B cell (primary cell): ENCODE data around the gene ZSCAN4. TPM values are rescaled to one million over a fixed set of nuclear protein-coding genes. Genes with fewer than 3 reads are reported as not detected.

Source experiments
- ATAC-seq: fragments of 200-7000 bp; cut with Tn5 transposase; one replicate; pipeline ENCODE4 v1.10.0; 2021; ENCODE audit warnings: low read depth, mild to moderate bottlenecking, moderate number of reproducible peaks, moderate library complexity
- CTCF ChIA-PET: fragments of 350-600 bp; sonication (Branson Sonifier 250); formaldehyde crosslinking; loops from one replicate; lab custom pipeline; 2021; ENCODE audit warnings: antibody characterized with exemption, inconsistent platforms; lab: Charles Lee
- POLR2A ChIA-PET: fragments of 350-600 bp; sonication (Branson Sonifier 250); formaldehyde crosslinking; loops from one replicate; lab custom pipeline; 2021; ENCODE audit warnings: antibody characterized with exemption; lab: Charles Lee
- DNase-seq: peaks from one replicate; pipeline ENCODE4 v3.0.0; 2013
- H2AFZ ChIP-seq: 2 replicates; pipeline ENCODE4 v1.6.1; 2012; ENCODE audit warnings: mild to moderate bottlenecking, low read depth, low read length; ENCODE audit not compliant: insufficient read depth, poor library complexity, severe bottlenecking
- H3K27ac ChIP-seq, 2 donors: 1 replicate in 1 of 2; 2 replicates in 1 of 2; pipeline ENCODE4 v1.5.1; 2012 to 2013; ENCODE audit warnings: low read length in 2 of 2, mild to moderate bottlenecking in 2 of 2, moderate library complexity in 1 of 2
- H3K27me3 ChIP-seq, 4 experiments: fragments of 200-600 bp in 1 of 4; sonication (generic) in 1 of 4; replicated peaks in 1 of 4; 1 replicate in 2 of 4; 2 replicates in 2 of 4; pipeline versions ENCODE4 v1.6.1 to v1.7.0; 2013 to 2016; ENCODE audit warnings: low read length in 3 of 4, mild to moderate bottlenecking in 2 of 4, mixed read lengths in 1 of 4, moderate library complexity in 1 of 4; ENCODE audit not compliant: insufficient read depth in 4 of 4, control insufficient read depth in 3 of 4; ENCODE audit errors: control extremely low read depth in 1 of 4
- H3K36me3 ChIP-seq, 2 experiments: replicated peaks in 1 of 2; 1 replicate in 1 of 2; 2 replicates in 1 of 2; pipeline versions ENCODE4 v1.6.1 to v1.7.1; 2013; ENCODE audit warnings: low read length in 1 of 2; ENCODE audit not compliant: insufficient read depth in 2 of 2, control insufficient read depth in 1 of 2; ENCODE audit errors: control extremely low read depth in 1 of 2, extremely low read depth in 1 of 2
- H3K4me1 ChIP-seq, 2 donors: fragments of 200-600 bp in 1 of 2; sonication (generic) in 1 of 2; 1 replicate in 1 of 2; 2 replicates in 1 of 2; pipeline versions ENCODE4 v1.5.1 to v1.6.1; 2013 to 2017; ENCODE audit warnings: low read length in 2 of 2; ENCODE audit not compliant: control insufficient read depth in 2 of 2, insufficient read depth in 2 of 2
- H3K4me2 ChIP-seq: replicated peaks from 2 replicates; pipeline ENCODE3; 2012; ENCODE audit warnings: mild to moderate bottlenecking, low read depth, low read length; ENCODE audit not compliant: poor library complexity, severe bottlenecking
- H3K4me3 ChIP-seq, 5 experiments: fragments of 200-600 bp in 1 of 5; sonication (generic) in 1 of 5; 1 replicate in 3 of 5; 2 replicates in 2 of 5; pipeline versions ENCODE4 v1.5.1 to v1.7.0; 2011 to 2016; ENCODE audit warnings: low read length in 4 of 5, mild to moderate bottlenecking in 4 of 5, low read depth in 2 of 5, control low read depth in 1 of 5, moderate library complexity in 1 of 5; ENCODE audit not compliant: insufficient read depth in 1 of 5; ENCODE audit errors: control extremely low read depth in 1 of 5, extremely low read depth in 1 of 5
- H3K79me2 ChIP-seq: fragments of 200-600 bp; sonication (generic); one replicate; pipeline ENCODE4 v1.6.0; 2016; ENCODE audit warnings: low read length; ENCODE audit not compliant: control insufficient read depth, insufficient read depth
- H3K9ac ChIP-seq: fragments of 200-600 bp; sonication (generic); 2 replicates; pipeline ENCODE4 v1.6.1; 2017; ENCODE audit warnings: mild to moderate bottlenecking, low read length, moderate library complexity
- H3K9me3 ChIP-seq, 3 donors: one replicate each; pipeline versions ENCODE4 v1.6.1 to v1.7.1; 2013; ENCODE audit warnings: low read length in 2 of 3; ENCODE audit not compliant: control insufficient read depth in 2 of 3, insufficient read depth in 1 of 3; ENCODE audit errors: control extremely low read depth in 1 of 3
- H4K20me1 ChIP-seq: 2 replicates; pipeline ENCODE4 v1.6.0; 2012; ENCODE audit warnings: mild to moderate bottlenecking, low read length; ENCODE audit not compliant: insufficient read depth, control insufficient read depth, poor library complexity, severe bottlenecking
- H3K27ac Mint-ChIP-seq: one replicate; pipeline ENCODE4 v1.8.0; 2021; ENCODE audit warnings: mixed read lengths
- H3K27me3 Mint-ChIP-seq: one replicate; pipeline ENCODE4 v1.8.0; 2021; ENCODE audit warnings: mixed read lengths
- H3K4me1 Mint-ChIP-seq: one replicate; pipeline ENCODE4 v1.8.0; 2021; ENCODE audit warnings: mixed read lengths
- H3K4me3 Mint-ChIP-seq: one replicate; pipeline ENCODE4 v1.8.0; 2021; ENCODE audit warnings: mixed read lengths
- H3K9me3 Mint-ChIP-seq: one replicate; pipeline ENCODE4 v1.8.0; 2022; ENCODE audit warnings: mixed read lengths; ENCODE audit not compliant: insufficient read depth
- CTCF ChIP-seq: fragments of 200-600 bp; IDR thresholded peaks from one replicate; pipeline ENCODE4 v1.8.0; 2022; ENCODE audit warnings: antibody characterized with exemption, mild to moderate bottlenecking
- EZH2 ChIP-seq: IDR thresholded peaks from 2 replicates; pipeline ENCODE4 v1.6.1; 2012; ENCODE audit warnings: borderline replicate concordance, low read depth, mild to moderate bottlenecking, moderate library complexity, low read length; ENCODE audit not compliant: insufficient read depth, poor library complexity, severe bottlenecking
- WGBS: methylation state at CpG from one replicate; pipeline ENCODE4 v1.1.5; 2013; ENCODE audit warnings: missing lambda C conversion rate; ENCODE audit not compliant: insufficient coverage; 5-methylcytosine and 5-hydroxymethylcytosine counted together
- intact Hi-C: fragments of 100-400 bp; cut with micrococcal nuclease; formaldehyde crosslinking; loops from one replicate; pipeline ENCODE4 v1.10.0; 2022
- polyA plus RNA-seq: library from polyadenylated mRNA; depleted of rRNA; stranded (reverse); fragments of >200 nt; gene quantifications from 2 replicates; pipeline ENCODE4 v1.2.3, GENCODE V29; 2012
- total RNA-seq, 2 donors: library from RNA; stranded (reverse); fragments of 120-200 nt in 1 of 2; gene quantifications; 1 replicate in 1 of 2; 2 replicates in 1 of 2; pipeline versions ENCODE4 v1.2.3 to v1.2.4, GENCODE V29; 2013 to 2022

The ZSCAN4 gene
- total and polyA plus RNA-seq, 2 donors (not counting 1 experiment from before 2014, with no cell fraction given): not detected

GRCh38 chr19:57687363-57688010, 18.8 kb downstream of the ZSCAN4 start:
- WGBS: no CpG with 5 or more reads among the region's 12 CpGs
- Mint-ChIP-seq H3K27me3 (no peaks in the 10 kb centered on the region), H3K27ac (no peak overlapping the region), H3K4me1 (peaks cover 26% of the 10 kb centered on the region), H3K4me3 (no peak overlapping the region), H3K9me3 (peaks cover 22% of the 10 kb centered on the region)
- no peak overlapping the region for H2AFZ ChIP-seq
- TF ChIP-seq EZH2 (no peak), CTCF (no peak)
- CTCF ChIA-PET: no interaction called here
- no peak overlapping the region for H3K9ac ChIP-seq
- H4K20me1 ChIP-seq: no peaks in the 10 kb centered on the region
- peaks cover 11 to 43% of the 10 kb centered on the region in 2 experiments for H3K36me3 ChIP-seq
- peaks cover 11 to 16% of the 10 kb centered on the region in 2 donors for H3K4me1 ChIP-seq
- DNase-seq (no peak), ATAC-seq (no peak)
- peaks cover 9 to 67% (median 61%) of the 10 kb centered on the region in 3 donors for H3K9me3 ChIP-seq
- intact Hi-C loops: no loop called here
- H3K4me2 ChIP-seq: no peak overlapping the region
- POLR2A ChIA-PET: no interaction called here
- H3K79me2 ChIP-seq: peaks cover 77% of the 10 kb centered on the region
- H3K4me3 ChIP-seq: no peak overlapping the region
- no peak overlapping the region for H3K27ac ChIP-seq
- no peaks in the 10 kb centered on the region for H3K27me3 ChIP-seq

- H3K79me2 ChIP-seq: peaks cover 75% of the 10 kb centered on the region
- no peak overlapping the region for H3K27ac Mint-ChIP-seq
- no peak overlapping the region for H3K9ac ChIP-seq
- H3K4me2 ChIP-seq: no peak overlapping the region
- no peak overlapping the region for H2AFZ ChIP-seq
- H3K4me3 ChIP-seq: no peak overlapping the region
- WGBS: no CpG with 5 or more reads among the region's 6 CpGs
- peaks cover 9 to 67% (median 58%) of the 10 kb centered on the region in 3 donors for H3K9me3 ChIP-seq
- H3K9me3 Mint-ChIP-seq: peaks cover 22% of the 10 kb centered on the region
- H3K4me1 Mint-ChIP-seq: peaks cover 19% of the 10 kb centered on the region
- H3K4me1 ChIP-seq: peaks cover 4 to 9% of the 10 kb centered on the region in 2 donors
- DNase-seq (no peak), ATAC-seq (no peak)
- H3K27ac ChIP-seq: no peak overlapping the region
- H3K27me3 Mint-ChIP-seq: no peaks in the 10 kb centered on the region
- CTCF ChIA-PET: no interaction called here
- no peak overlapping the region for H3K4me3 Mint-ChIP-seq
- TF ChIP-seq EZH2 (no peak), CTCF (no peak)
- POLR2A ChIA-PET: no interaction called here
- H3K36me3 ChIP-seq: peaks cover 11 to 43% of the 10 kb centered on the region in 2 experiments
- H3K27me3 ChIP-seq: no peaks in the 10 kb centered on the region
- no peaks in the 10 kb centered on the region for H4K20me1 ChIP-seq
- intact Hi-C loops: no loop called here
Observed at GRCh38 chr19:57688011-57688763, 19.5 kb downstream of the ZSCAN4 start.
